Stimulated activated CD4-positive, alpha-beta T cell treated with anti-CD3 and anti-CD28 coated beads, Interleukin-12 subunit alpha, Interleukin-12 subunit beta, amount 100 ng/mL, for 48 hours (primary cell): Measurements from ENCODE around the gene APOC4.
"Not testable (repeated sequence)": the region's sequence is repeated elsewhere in the genome, so short reads cannot be mapped to it uniquely, and the experiment has no call there.

Experiments used
- DNase-seq, 3 donors: peaks; one replicate each; pipeline ENCODE4 v3.0.0-alpha.2; 2020; ENCODE audit warnings: low read depth in 2 of 3, low spot score in 1 of 3

APOC4 gene

GRCh38 chr19:44957526-44957925 is 15.5 kb downstream of the APOC4 start:
- DNase-seq: no peak

- no peak for DNase-seq
Observed at GRCh38 chr19:44958090-44958489, 16.1 kb downstream of the APOC4 start.

- no peak for DNase-seq
Observed at GRCh38 chr19:44959691-44960090, 17.7 kb downstream of the APOC4 start.

GRCh38 chr19:44960906-44961728 is 19.1 kb downstream of the APOC4 start:
- no peak for DNase-seq

GRCh38 chr19:44961821-44962220 is 19.8 kb downstream of the APOC4 start:
- DNase-seq: no peak

GRCh38 chr19:44968118-44968517 is 26.1 kb downstream of the APOC4 start:
- no peak for DNase-seq

GRCh38 chr19:44968670-44969069 is 26.6 kb downstream of the APOC4 start:
- no peak for DNase-seq

GRCh38 chr19:44969437-44969836 is 27.4 kb downstream of the APOC4 start:
- DNase-seq: no peak

GRCh38 chr19:44971451-44971850 is 29.4 kb downstream of the APOC4 start:
- DNase-seq: not testable (repeated sequence)

GRCh38 chr19:44972802-44973201 is 30.8 kb downstream of the APOC4 start:
- no peak for DNase-seq

- DNase-seq: no peak
Observed at GRCh38 chr19:44973982-44974735, 32.1 kb downstream of the APOC4 start.

GRCh38 chr19:44974857-44975256 is 32.8 kb downstream of the APOC4 start:
- DNase-seq: no peak

- DNase-seq: no peak
Observed at GRCh38 chr19:44975444-44975843, 33.4 kb downstream of the APOC4 start.

GRCh38 chr19:44984005-44984404 is 42.0 kb downstream of the APOC4 start:
- DNase-seq: no peak

GRCh38 chr19:44985445-44985844 is 43.4 kb downstream of the APOC4 start:
- DNase-seq: no peak

- no peak for DNase-seq
Observed at GRCh38 chr19:44986389-44986788, 44.4 kb downstream of the APOC4 start.

GRCh38 chr19:44987148-44987675 is 45.2 kb downstream of the APOC4 start:
- DNase-seq: no peak

GRCh38 chr19:44988273-44988672 is 46.2 kb downstream of the APOC4 start:
- no peak for DNase-seq

GRCh38 chr19:44988896-44989556 is 47.0 kb downstream of the APOC4 start:
- peak; percentile 36 to 51 (median 47) for DNase-seq

GRCh38 chr19:44990459-44990858 is 48.4 kb downstream of the APOC4 start:
- no peak for DNase-seq

- no peak for DNase-seq
Observed at GRCh38 chr19:44990966-44991365, 48.9 kb downstream of the APOC4 start.
